Activated T-helper 2 cell treated with anti-CD3 and anti-CD28 coated beads, Interferon-gamma antibody, Interleukin-2, Interleukin-4, amounts not matched to agents 10 μg/mL and 5 μg/mL and 100 μg/mL, durations not matched to agents 14 hours and 24 hours and 36 hours (primary cell): ENCODE measurements around the gene ABHD16B. TPM values are rescaled to one million over a fixed set of nuclear protein-coding genes. Genes with fewer than 3 reads are reported as not detected.
"Not testable (repeated sequence)": the region's sequence is repeated elsewhere in the genome, so short reads cannot be mapped to it uniquely, and the experiment has no call there.

Source experiments
- DNase-seq: peaks from one replicate; pipeline ENCODE4 v3.0.0; 2021; ENCODE audit warnings: low spot score
- H3K27ac Mint-ChIP-seq: one replicate; pipeline ENCODE4 v1.8.0; 2021; ENCODE audit warnings: mixed read lengths
- H3K27me3 Mint-ChIP-seq: one replicate; pipeline ENCODE4 v1.8.0; 2021; ENCODE audit warnings: low read depth, mixed read lengths
- H3K36me3 Mint-ChIP-seq: one replicate; pipeline ENCODE4 v1.8.0; 2021; ENCODE audit warnings: low read depth, mixed read lengths
- H3K4me1 Mint-ChIP-seq: one replicate; pipeline ENCODE4 v1.8.0; 2021; ENCODE audit warnings: low read depth, mixed read lengths
- H3K4me3 Mint-ChIP-seq: one replicate; pipeline ENCODE4 v1.8.0; 2021; ENCODE audit warnings: low read depth, mild to moderate bottlenecking, moderate library complexity, mixed read lengths
- H3K9me3 Mint-ChIP-seq: one replicate; pipeline ENCODE4 v1.8.0; 2021; ENCODE audit warnings: mixed read lengths
- intact Hi-C: fragments of 100-400 bp; cut with micrococcal nuclease; formaldehyde crosslinking; loops from one replicate; pipeline ENCODE4 v1.15.1; 2023
- total RNA-seq: library from RNA; stranded (reverse); gene quantifications from 2 replicates; pipeline ENCODE4 v1.2.3, GENCODE V29; 2022

The ABHD16B gene
- total RNA-seq, 1 donor from 2014 or later, result not detected

DNA sequence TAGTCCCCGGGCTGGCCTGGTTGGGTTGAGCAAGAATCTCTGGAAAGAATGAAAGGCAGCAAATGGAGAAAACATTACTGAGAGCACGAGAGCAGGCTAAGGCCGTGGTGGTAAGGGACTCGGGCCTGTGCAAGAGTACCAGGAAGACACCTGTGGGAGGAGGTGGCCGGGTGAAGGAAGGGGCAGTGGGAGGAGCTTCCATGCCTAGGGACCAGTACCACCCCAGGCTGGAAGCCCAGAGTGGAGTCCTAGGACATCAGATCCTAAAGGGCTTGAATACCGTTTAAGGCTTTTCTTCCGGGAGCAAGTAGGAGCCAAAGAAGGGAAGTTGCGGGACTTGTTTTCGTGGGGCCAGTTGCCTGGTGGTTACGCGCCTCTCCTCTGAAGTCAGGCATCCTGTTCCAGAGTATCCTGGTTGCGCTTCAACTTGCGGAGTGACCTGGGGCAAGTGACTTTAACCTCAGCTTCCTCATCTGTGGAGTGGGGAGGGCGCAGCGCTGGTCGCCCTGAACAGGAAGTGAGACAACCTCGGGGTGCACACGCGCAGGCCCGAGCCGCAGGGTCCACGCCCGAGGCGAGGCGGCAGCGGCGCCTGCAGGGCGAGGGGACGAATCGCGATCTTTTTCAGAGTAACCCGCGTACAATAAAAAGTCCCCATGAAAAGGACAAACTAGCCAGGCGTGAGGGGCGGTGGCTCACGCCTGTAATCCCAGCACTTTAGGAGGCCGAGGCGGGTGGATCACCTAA lies 2.7 kb downstream of the ABHD16B start:
- H3K4me3 Mint-ChIP-seq, result peak overlapping the region; percentile 96
- H3K27ac Mint-ChIP-seq, result peak overlapping the region; percentile 91
- H3K27me3 Mint-ChIP-seq, result no peaks in the 10 kb centered on the region
- peaks cover 23% of the 10 kb centered on the region for H3K4me1 Mint-ChIP-seq
- no peaks in the 10 kb centered on the region for H3K9me3 Mint-ChIP-seq
- intact Hi-C loops, result loop anchor here (1.0 to 10.0 kb wide), 6 partner anchors 31 to 325 kb away; partner anchors contain the start of genes ARFRP1, DNAJC5, LIME1 and SAMD10
- H3K36me3 Mint-ChIP-seq, result peaks cover 30% of the 10 kb centered on the region
- DNase-seq, result peak; percentile 81

DNA sequence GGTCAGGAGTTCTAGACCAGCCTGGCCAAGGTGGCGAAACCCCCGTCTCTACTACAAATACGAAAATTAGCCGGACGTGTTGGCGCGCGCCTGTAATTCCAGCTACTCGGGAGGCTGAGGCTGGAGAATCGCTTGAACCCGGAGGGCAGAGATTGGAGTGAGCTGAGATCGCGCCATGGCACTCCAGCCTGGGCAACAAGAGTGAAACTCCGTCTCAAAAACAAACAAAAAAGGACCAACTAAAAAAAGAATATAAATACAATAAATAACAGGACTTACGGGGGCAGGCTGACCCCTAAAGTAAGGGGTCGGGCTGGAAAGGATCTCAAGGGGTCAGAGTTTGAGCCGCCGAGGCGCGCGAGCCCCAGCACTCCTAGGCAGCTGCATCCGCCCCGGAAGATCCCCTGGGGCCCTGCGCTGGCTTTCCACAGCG lies 3.3 kb downstream of the ABHD16B start:
- Mint-ChIP-seq H3K9me3 (no peaks in the 10 kb centered on the region), H3K4me3 (peak overlapping the region; percentile 96), H3K36me3 (peaks cover 35% of the 10 kb centered on the region), H3K27ac (peak overlapping the region; percentile 91), H3K27me3 (no peaks in the 10 kb centered on the region), H3K4me1 (peaks cover 22% of the 10 kb centered on the region)
- intact Hi-C loops, result loop anchor here (1.0 to 10.0 kb wide), 6 partner anchors 30 to 326 kb away; partner anchors contain the start of genes ARFRP1, DNAJC5, LIME1 and SAMD10
- DNase-seq, result no peak

DNA sequence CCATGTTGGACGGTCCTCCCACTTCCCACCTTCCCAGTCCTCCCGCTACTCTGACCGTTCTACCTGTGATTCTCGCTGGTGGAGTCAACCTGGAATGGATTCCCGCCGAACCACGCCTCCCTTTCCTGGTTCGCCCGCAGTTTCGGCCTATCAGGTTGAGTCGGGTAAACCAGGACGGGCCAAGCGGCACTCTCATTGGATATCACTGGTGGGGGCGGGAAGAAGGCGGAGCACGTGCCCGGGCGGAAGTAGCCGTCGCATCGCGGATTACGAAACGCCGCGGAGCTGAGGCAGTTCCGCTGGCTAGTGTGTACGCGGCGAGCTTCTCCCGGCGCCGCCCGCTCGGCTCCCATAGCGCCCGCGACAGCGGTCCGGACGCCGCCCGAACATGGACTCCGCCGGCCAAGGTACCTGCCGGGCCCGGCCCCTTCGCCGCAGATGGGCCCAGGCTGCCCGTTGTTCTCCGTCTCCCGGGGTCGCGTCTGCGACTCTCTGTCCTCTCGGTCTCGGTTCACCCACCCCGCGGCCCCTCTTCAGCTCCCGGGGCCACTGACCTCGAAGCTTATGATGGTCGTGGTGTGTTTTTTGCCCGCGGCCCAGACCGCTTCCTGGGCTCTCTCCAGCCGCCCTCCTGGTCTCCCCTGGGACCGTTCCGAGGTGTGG lies 3.8 kb downstream of the ABHD16B start, which contains the start of gene TPD52L2:
Gene TPD52L2 (plus strand): TSS at position 293 of the 663 bp plus-strand sequence. CDS start 96 bp downstream, at position 389.
- Mint-ChIP-seq H3K9me3 (no peaks in the 10 kb centered on the region), H3K4me3 (peak within 1 kb of the TSS; percentile 96)

DNA sequence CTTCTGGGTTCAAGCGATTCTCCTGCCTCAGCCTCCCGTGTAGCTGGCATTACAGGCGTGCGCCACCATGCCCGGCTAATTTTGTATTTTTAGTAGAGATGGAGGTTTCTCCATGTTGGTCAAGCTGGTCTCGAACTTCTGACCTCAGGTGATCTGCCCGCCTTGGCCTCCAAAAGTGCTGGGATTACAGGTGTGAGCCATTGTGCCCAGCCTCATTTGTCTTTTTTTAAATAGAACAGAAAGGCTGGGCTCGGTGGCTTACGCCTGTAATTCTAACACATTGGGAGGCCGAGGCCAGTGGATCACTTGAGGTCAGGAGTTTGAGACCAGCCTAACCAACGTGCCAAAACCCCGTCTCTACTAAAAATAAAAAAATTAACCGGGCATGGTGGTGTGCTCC lies 5.7 kb downstream of the ABHD16B start:
- not testable (repeated sequence) for H3K27me3 Mint-ChIP-seq, DNase-seq, H3K9me3 Mint-ChIP-seq, H3K27ac Mint-ChIP-seq
- peak overlapping the region; percentile 47 for H3K4me3 Mint-ChIP-seq
- intact Hi-C loops, result loop anchor here (5.0 to 10.0 kb wide), 4 partner anchors 80 to 232 kb away; partner anchors contain the start of genes LIME1, SAMD10 and SLC2A4RG
- H3K36me3 Mint-ChIP-seq, result peaks cover 38% of the 10 kb centered on the region
- H3K4me1 Mint-ChIP-seq, result peaks cover 22% of the 10 kb centered on the region

More for the DNA sequence above, 3.8 kb downstream of the ABHD16B start, which contains the start of gene TPD52L2:
- Mint-ChIP-seq H3K27ac (peak within 1 kb of the TSS; percentile 91), H3K36me3 (peaks cover 37% of the 10 kb centered on the region), H3K27me3 (no peaks in the 10 kb centered on the region), H3K4me1 (peaks cover 22% of the 10 kb centered on the region)
- DNase-seq, result peak; percentile 97
- intact Hi-C loops, result loop anchor here (1.0 to 10.0 kb wide), 7 partner anchors 30 to 326 kb away; partner anchors contain the start of genes ARFRP1, DNAJC5, LIME1 and SAMD10

DNA sequence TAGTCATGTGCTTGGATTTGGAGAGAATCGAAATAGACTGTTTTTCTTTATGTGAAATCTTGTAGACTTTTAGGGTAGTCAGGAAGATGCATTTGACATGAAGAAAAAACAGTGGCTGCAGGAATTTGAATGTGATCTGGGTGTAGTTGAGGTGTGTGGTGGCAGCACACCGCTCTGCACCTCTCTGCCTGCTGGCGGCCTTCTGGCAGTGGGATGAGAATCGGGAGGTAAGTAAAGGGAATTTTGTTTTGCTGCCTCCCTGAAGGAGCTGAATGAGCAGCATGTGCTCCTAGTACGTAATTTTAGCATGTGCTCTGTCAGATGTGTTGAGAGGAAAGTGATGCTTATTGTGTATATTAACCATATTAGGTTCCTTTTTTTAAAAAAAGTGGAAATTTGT lies 7.0 kb downstream of the ABHD16B start:
- Mint-ChIP-seq H3K4me1 (peaks cover 24% of the 10 kb centered on the region), H3K27ac (peak overlapping the region; percentile 0), H3K27me3 (no peaks in the 10 kb centered on the region), H3K4me3 (no peak overlapping the region), H3K36me3 (peaks cover 42% of the 10 kb centered on the region), H3K9me3 (no peaks in the 10 kb centered on the region)
- intact Hi-C loops, result loop anchor here (5.0 to 10.0 kb wide), 4 partner anchors 81 to 233 kb away; partner anchors contain the start of genes LIME1, SAMD10 and SLC2A4RG
- DNase-seq, result no peak

DNA sequence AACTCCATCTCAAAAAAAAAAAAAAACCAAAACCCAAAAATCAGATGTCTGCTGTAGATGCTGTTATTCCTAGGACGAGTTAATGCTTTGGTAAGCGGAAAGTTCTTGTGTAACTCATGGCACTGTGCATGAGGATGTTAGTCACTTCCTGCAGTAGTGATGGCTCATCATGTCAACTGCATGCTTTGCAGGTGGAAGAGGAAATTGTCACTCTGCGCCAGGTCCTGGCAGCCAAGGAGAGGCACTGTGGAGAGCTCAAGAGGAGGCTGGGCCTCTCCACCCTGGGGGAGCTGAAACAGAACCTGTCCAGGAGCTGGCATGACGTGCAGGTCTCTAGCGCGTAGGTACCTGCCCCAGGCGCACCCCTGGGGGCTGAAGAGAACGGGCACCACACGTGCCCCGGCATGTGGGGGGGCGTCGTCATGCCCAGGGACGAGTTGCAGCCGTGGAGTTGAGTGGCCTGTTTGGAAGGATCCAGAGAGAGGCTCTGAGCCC lies 12.2 kb downstream of the ABHD16B start:
- intact Hi-C loops, result no loop called here
- Mint-ChIP-seq H3K4me1 (peaks cover 11% of the 10 kb centered on the region), H3K4me3 (no peak overlapping the region), H3K36me3 (peaks cover 52% of the 10 kb centered on the region), H3K9me3 (no peaks in the 10 kb centered on the region), H3K27me3 (no peaks in the 10 kb centered on the region), H3K27ac (peak overlapping the region; percentile 78)
- peak; percentile 43 for DNase-seq

DNA sequence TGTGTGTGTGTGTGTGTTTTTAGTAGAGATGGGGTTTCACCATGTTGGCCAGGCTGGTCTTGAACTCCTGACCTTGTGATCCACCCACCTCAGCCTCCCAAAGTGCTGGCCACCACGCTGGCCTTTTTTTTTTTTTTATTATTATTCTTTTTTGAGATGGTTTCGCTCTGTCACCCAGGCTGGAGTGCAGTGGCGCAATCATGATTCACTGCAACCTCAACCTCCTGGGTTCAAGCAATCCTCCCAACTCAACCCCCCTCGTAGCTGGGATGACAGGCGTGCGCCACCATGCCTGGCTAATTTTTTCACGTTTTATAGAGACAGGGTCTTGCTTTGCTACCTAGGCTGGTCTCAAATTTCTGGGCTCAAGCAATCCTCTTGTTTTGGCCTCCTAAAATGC lies 12.9 kb downstream of the ABHD16B start:
- intact Hi-C loops, H3K27me3 Mint-ChIP-seq, H3K27ac Mint-ChIP-seq, H3K4me3 Mint-ChIP-seq, H3K9me3 Mint-ChIP-seq, DNase-seq: not testable (repeated sequence)
- H3K4me1 Mint-ChIP-seq, result peaks cover 11% of the 10 kb centered on the region
- peaks cover 48% of the 10 kb centered on the region for H3K36me3 Mint-ChIP-seq

DNA sequence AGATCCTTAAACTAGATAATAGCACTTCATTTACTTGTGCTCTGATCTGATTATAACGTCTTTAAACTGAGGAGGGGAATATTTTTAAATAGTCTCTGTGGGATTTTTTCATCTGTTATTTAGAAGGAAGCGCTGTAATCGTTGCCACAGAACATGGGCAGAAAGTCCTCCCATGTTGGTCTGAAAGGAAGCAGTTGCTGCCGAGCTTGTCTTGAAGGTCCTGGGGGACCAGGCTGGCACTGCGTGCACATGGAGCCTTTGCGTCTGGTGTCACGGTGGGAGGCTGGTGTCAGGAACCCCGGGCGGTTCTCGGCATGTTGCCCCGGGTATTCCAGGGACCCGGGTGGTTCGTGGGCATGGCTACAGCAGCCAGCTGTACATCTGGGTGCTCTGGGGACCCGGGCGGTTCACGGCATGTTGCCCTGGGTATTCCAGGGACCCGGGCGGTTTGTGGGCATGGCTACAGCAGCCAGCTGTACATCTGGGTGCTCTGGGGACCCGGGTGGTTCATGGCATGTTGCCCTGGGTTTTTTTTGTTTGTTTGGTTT lies 15.3 kb downstream of the ABHD16B start:
- intact Hi-C loops, result no loop called here
- H3K27me3 Mint-ChIP-seq, result no peaks in the 10 kb centered on the region
- H3K36me3 Mint-ChIP-seq, result peaks cover 38% of the 10 kb centered on the region
- H3K9me3 Mint-ChIP-seq, result no peaks in the 10 kb centered on the region
- DNase-seq, result no peak
- H3K27ac Mint-ChIP-seq, result no peak overlapping the region
- no peak overlapping the region for H3K4me3 Mint-ChIP-seq
- H3K4me1 Mint-ChIP-seq, result peaks cover 11% of the 10 kb centered on the region

DNA sequence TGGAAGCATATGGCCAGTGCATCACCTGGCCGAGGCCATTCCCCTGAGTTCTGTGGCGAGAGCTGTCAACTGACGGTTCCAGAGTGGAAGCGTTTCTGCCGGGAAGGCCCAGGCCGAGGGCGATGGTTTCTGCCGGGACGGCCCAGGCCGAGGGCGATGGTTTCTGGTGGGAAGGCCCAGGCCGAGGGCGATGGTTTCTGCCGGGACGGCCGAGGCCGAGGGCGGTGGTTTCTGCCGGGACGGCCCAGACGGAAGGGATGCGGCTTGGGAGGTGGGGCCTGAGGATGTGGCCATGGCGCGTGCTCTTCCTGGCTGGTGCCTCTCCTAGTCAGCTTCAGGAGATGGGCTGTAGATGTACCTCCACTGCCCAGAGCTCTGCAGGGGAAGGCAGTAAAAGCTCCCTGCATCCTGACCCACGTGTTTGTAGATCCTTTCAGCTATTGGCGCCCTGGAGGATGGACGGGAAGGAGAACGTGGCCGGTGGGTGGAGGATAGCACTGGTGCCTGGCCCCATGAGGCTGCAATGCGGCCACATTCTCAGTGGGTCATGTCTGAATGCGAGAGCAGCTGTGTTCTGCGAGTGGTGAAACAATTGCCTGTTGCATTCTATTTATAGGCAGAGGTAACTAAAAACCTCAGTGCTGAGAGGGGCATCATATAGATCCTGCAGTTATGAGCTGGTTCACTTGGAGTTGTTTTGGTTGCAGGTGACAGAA lies 16.6 kb downstream of the ABHD16B start:
- H3K4me1 Mint-ChIP-seq, result peaks cover 8% of the 10 kb centered on the region
- DNase-seq, result no peak
- H3K4me3 Mint-ChIP-seq, result no peak overlapping the region
- H3K9me3 Mint-ChIP-seq, result no peaks in the 10 kb centered on the region
- peaks cover 34% of the 10 kb centered on the region for H3K36me3 Mint-ChIP-seq
- intact Hi-C loops, result no loop called here
- H3K27me3 Mint-ChIP-seq, result no peaks in the 10 kb centered on the region
- no peak overlapping the region for H3K27ac Mint-ChIP-seq

DNA sequence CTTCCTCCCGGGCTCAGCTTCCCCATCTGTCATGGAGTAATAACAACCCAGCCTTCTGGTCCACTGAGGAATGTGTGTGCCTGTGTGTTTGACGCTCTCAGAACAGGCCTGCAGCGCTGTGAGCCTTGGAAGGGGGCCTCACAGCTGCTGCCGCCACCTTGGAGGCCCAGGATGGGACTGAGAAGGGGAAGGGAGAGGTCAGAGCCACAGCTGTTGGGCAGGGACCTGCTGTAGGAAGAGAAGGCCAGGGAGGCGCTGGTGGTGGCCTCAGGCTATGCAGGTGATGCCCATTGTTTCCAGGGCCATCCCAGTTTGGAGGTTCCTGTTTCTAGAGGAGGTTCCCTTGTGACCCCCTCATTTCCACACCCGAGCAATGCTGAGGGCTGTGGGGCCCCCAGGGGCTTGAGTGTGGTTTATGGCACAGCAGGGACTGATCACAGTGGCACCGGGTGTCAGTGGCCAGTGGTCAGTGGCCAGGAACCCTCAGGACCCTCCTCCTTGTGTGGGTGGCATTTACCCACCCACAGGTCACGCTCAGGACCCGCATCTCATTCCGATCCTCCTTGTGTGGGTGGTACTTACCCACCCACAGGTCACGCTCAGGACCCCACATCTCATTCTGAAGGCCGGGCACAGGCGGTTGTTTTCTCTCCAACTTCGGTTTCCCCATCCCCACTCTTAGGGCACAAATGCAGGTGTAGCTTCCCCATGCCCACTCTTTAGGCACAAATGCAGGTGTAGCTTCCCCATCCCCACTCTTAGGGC lies 17.8 kb downstream of the ABHD16B start:
- Mint-ChIP-seq H3K4me1 (no peaks in the 10 kb centered on the region), H3K27ac (no peak overlapping the region), H3K4me3 (no peak overlapping the region), H3K9me3 (no peaks in the 10 kb centered on the region), H3K27me3 (no peaks in the 10 kb centered on the region), H3K36me3 (peaks cover 29% of the 10 kb centered on the region)
- intact Hi-C loops, result no loop called here
- DNase-seq, result no peak

DNA sequence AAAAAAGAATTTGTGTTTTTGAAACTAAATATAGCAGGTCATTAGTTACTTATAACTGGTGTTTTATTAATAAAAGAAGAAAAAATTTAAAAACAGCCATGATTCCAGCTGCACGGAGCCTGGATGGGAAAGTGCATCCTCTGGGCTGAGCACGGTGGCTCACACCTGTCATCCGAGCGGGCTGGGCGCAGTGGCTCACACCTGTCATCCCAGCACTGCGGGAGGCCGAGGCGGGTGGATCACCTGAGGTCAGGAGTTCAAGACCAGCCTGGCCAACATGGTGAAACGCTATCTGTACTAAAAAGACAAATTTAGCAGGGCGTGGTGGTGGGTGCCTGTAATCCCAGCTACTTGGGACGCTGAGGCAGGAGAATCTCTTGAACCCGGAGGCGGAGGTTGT lies 19.6 kb downstream of the ABHD16B start:
- H3K36me3 Mint-ChIP-seq, result peaks cover 21% of the 10 kb centered on the region

More for the DNA sequence above, 19.6 kb downstream of the ABHD16B start:
- intact Hi-C loops, H3K4me1 Mint-ChIP-seq, DNase-seq, H3K27me3 Mint-ChIP-seq, H3K9me3 Mint-ChIP-seq, H3K4me3 Mint-ChIP-seq, H3K27ac Mint-ChIP-seq: not testable (repeated sequence)
